Measurements from ENCODE around the gene WWP2. TPM values are rescaled to one million over a fixed set of nuclear protein-coding genes. Genes with fewer than 3 reads are reported as not detected.

Gene WWP2
- total RNA-seq, 2 experiments from 2014 or later = 30.3 to 43.4 TPM

DNA sequence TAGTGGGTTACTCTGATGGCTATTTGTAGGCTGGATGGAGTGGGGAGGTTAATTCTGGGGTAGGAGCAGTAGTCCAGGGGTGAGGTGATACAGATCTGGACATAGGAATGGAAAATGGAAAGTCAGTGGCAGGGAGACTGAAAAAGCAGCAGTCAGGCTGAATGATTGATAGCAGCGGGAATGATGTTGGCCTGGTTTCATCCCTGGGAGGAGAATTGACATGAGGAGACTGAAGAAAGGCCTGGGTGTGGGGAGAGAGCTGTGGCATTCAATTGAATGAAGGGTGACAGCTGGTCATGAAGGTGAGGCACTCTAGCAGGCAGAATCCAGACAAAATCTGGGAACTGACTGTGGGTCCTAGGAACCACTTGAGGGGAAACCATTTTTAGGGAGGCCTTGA, 154.3 kb downstream of the WWP2 start:
- DNase-seq (ENCODE audit: low spot score) = no peak
- no peak overlapping the region for H3K4me2 ChIP-seq (ENCODE audit: low read length)
- H2AFZ ChIP-seq (ENCODE audit: low read length) = no peak overlapping the region
- no peak overlapping the region for H3K27ac ChIP-seq (ENCODE audit: low read depth, low read length, poor library complexity, severe bottlenecking)
- intact Hi-C loops (cut with micrococcal nuclease; ENCODE audit: unreplicated experiment) = no loop called here
- H4K20me1 ChIP-seq (ENCODE audit: insufficient read depth, low read length) = no peaks in the 10 kb centered on the region
- POLR2A ChIA-PET = interaction anchor here (0.7 kb wide), 1 partner anchor 71 kb away, joined by 4 read pairs; no protein-coding TSS in a partner anchor
- no peaks in the 10 kb centered on the region for H3K9me3 ChIP-seq (ENCODE audit: low read length)
- H3K36me3 ChIP-seq (ENCODE audit: insufficient read depth, low read length) = peaks cover under 1% of the 10 kb centered on the region; the same call in 1 of the 2 replicates
- H3K9me2 ChIP-seq (ENCODE audit: insufficient read depth, low read length) = no peaks in the 10 kb centered on the region
- TF ChIP-seq, protein P1, sequence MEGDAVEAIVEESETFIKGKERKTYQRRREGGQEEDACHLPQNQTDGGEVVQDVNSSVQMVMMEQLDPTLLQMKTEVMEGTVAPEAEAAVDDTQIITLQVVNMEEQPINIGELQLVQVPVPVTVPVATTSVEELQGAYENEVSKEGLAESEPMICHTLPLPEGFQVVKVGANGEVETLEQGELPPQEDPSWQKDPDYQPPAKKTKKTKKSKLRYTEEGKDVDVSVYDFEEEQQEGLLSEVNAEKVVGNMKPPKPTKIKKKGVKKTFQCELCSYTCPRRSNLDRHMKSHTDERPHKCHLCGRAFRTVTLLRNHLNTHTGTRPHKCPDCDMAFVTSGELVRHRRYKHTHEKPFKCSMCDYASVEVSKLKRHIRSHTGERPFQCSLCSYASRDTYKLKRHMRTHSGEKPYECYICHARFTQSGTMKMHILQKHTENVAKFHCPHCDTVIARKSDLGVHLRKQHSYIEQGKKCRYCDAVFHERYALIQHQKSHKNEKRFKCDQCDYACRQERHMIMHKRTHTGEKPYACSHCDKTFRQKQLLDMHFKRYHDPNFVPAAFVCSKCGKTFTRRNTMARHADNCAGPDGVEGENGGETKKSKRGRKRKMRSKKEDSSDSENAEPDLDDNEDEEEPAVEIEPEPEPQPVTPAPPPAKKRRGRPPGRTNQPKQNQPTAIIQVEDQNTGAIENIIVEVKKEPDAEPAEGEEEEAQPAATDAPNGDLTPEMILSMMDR (conservative IDR thresholded peaks at IDR 0.05; ENCODE audit: low read length) = no peak
- no peak for TF ChIP-seq EZH2phosphoT487 (IDR thresholded peaks at IDR 0.05; ENCODE audit: borderline replicate concordance, low read depth, low read length)
- no TSS peak for BruUV-seq (replicated peaks)
- no peaks in the 10 kb centered on the region for H3K4me1 ChIP-seq (ENCODE audit: insufficient read depth, low read length, poor library complexity, severe bottlenecking)
- H3K79me2 ChIP-seq (ENCODE audit: insufficient read depth, low read depth, low read length) = no peaks in the 10 kb centered on the region
- no peak overlapping the region for H3K4me3 ChIP-seq (ENCODE audit: low read depth, low read length, poor library complexity, severe bottlenecking)
- CTCF ChIA-PET (ENCODE audit: unreplicated experiment) = no interaction called here

DNA sequence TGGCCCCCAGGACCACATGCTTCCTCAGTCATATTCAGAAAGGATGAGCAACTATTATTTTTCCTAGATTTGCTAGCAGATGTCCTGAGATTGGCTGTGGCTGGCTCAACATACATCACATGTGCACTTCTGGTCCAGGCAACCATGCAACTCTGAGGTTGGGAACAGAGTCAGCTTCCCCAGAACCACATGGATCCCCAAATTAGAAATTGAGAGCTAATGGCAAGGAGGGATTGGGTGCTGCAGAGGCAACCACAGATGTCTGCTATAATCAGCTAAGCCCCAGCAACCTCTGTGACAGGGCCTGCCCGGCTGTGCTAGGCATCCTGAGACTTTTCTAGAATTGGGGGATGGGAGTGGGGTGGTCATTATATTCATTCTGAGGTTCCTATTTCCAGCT, 155.2 kb downstream of the WWP2 start:
- H3K79me2 ChIP-seq (ENCODE audit: insufficient read depth, low read depth, low read length) = no peaks in the 10 kb centered on the region
- H4K20me1 ChIP-seq (ENCODE audit: insufficient read depth, low read length) = no peaks in the 10 kb centered on the region
- no TSS peak for BruUV-seq (replicated peaks)
- no peaks in the 10 kb centered on the region for H3K36me3 ChIP-seq (ENCODE audit: insufficient read depth, low read length)
- H3K4me3 ChIP-seq (ENCODE audit: low read depth, low read length, poor library complexity, severe bottlenecking) = no peak overlapping the region
- DNase-seq (ENCODE audit: low spot score) = no peak
- ChIA-PET POLR2A (interaction anchor here (0.6 kb wide), 1 partner anchor 470 kb away, joined by 4 read pairs; no protein-coding TSS in a partner anchor), CTCF (ENCODE audit: unreplicated experiment) (no interaction called here)
- no peak overlapping the region for H3K4me2 ChIP-seq (ENCODE audit: low read length)
- H2AFZ ChIP-seq (ENCODE audit: low read length) = no peak overlapping the region
- H3K9me3 ChIP-seq (ENCODE audit: low read length) = no peaks in the 10 kb centered on the region
- no peaks in the 10 kb centered on the region for H3K9me2 ChIP-seq (ENCODE audit: insufficient read depth, low read length)
- intact Hi-C loops (cut with micrococcal nuclease; ENCODE audit: unreplicated experiment) = no loop called here
- TF ChIP-seq, protein P1 (conservative IDR thresholded peaks at IDR 0.05; ENCODE audit: low read length) = no peak
- no peak for TF ChIP-seq EZH2phosphoT487 (IDR thresholded peaks at IDR 0.05; ENCODE audit: borderline replicate concordance, low read depth, low read length)
- H3K27ac ChIP-seq (ENCODE audit: low read depth, low read length, poor library complexity, severe bottlenecking) = no peak overlapping the region
- no peaks in the 10 kb centered on the region for H3K4me1 ChIP-seq (ENCODE audit: insufficient read depth, low read length, poor library complexity, severe bottlenecking)

DNA sequence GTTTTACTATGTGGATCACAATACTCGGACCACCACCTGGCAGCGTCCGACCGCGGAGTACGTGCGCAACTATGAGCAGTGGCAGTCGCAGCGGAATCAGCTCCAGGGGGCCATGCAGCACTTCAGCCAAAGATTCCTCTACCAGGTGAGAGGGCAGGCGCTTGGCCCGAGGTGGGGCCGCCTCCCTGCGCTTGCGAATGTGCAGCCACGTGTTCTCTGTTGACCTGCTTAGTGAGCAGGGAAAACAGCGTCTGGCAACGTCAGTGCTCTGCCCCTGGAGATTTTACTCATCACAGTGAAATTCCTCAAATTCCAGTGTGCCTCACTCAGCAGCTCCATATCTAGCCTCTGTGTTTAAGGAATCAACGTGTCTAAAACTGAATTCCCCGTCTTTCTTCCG, 155.6 kb downstream of the WWP2 start:
- Histone ChIP-seq H4K20me1 (ENCODE audit: insufficient read depth, low read length) (no peaks in the 10 kb centered on the region), H3K4me2 (ENCODE audit: low read length) (no peak overlapping the region), H3K36me3 (ENCODE audit: insufficient read depth, low read length) (no peaks in the 10 kb centered on the region), H3K79me2 (ENCODE audit: insufficient read depth, low read depth, low read length) (no peaks in the 10 kb centered on the region), H2AFZ (ENCODE audit: low read length) (no peak overlapping the region), H3K9me3 (ENCODE audit: low read length) (no peaks in the 10 kb centered on the region), H3K4me3 (ENCODE audit: low read depth, low read length, poor library complexity, severe bottlenecking) (no peak overlapping the region), H3K27ac (ENCODE audit: low read depth, low read length, poor library complexity, severe bottlenecking) (no peak overlapping the region), H3K4me1 (ENCODE audit: insufficient read depth, low read length, poor library complexity, severe bottlenecking) (no peaks in the 10 kb centered on the region), H3K9me2 (ENCODE audit: insufficient read depth, low read length) (no peaks in the 10 kb centered on the region)
- DNase-seq (ENCODE audit: low spot score) = no peak
- intact Hi-C loops (cut with micrococcal nuclease; ENCODE audit: unreplicated experiment) = no loop called here
- ChIA-PET CTCF (ENCODE audit: unreplicated experiment) (no interaction called here), POLR2A (interaction anchor here (0.6 kb wide), 1 partner anchor 470 kb away, joined by 4 read pairs; no protein-coding TSS in a partner anchor)
- no TSS peak for BruUV-seq (replicated peaks)
- no peak for TF ChIP-seq EZH2phosphoT487 (IDR thresholded peaks at IDR 0.05; ENCODE audit: borderline replicate concordance, low read depth, low read length)
- TF ChIP-seq, protein P1 (conservative IDR thresholded peaks at IDR 0.05; ENCODE audit: low read length) = no peak

All from OCI-LY7 (cell line).